Measurements from ENCODE around the gene TASP1. TPM values are rescaled to one million over a fixed set of nuclear protein-coding genes. Genes with fewer than 3 reads are reported as not detected.

Gene TASP1
- total RNA-seq, 1 experiment from 2014 or later: 8.9 TPM

DNA sequence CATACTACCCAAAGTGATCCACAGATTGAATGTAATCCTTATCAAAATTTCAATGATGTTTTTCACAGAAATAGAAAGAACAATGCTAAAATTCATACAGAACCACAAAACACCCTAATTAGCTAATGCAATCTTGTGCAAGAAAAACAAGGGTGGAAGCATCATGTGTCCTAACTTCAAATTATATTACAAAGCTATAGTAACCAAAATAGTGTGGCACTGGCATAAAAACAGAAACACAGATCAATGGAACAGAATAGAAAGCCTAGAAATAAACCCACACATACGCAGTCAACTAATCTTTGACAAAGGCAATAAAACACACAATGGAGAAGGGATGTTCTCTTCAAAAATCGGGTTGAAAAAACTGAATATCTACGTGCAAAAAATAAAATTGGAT lies 131.1 kb downstream of the TASP1 start:
- TF ChIP-seq REST (IDR thresholded peaks at IDR 0.05; ENCODE audit: insufficient read depth in 1 of 2, low read depth in 2 of 2, low read length in 1 of 2) (no peak), POLR2AphosphoS5 (IDR thresholded peaks at IDR 0.05; ENCODE audit: low read depth, low read length) (no peak)
- ATAC-seq (no peak), DNase-seq (ENCODE audit: low read depth, low spot score) (no peak)
- Histone ChIP-seq H3K4me1 (ENCODE audit: control insufficient read depth, insufficient read depth, low read length) (no peaks in the 10 kb centered on the region), H3K9me3 (ENCODE audit: control insufficient read depth, insufficient read depth, low read depth, low read length) (0 out of 2 replicates have a peak, but pooled peaks cover 5% of the 10 kb centered on the region), H3K4me3 (ENCODE audit: low read depth in 2 of 2, low read length in 2 of 2) (no peak overlapping the region), H3K36me3 (ENCODE audit: control insufficient read depth, insufficient read depth, low read length) (no peaks in the 10 kb centered on the region), H3K27me3 (ENCODE audit: control insufficient read depth, insufficient read depth, low read length) (no peaks in the 10 kb centered on the region), H3K27ac (ENCODE audit: low read length) (no peak overlapping the region)
- intact Hi-C loops (cut with micrococcal nuclease; ENCODE audit: unreplicated experiment) (no loop called here), in situ Hi-C loops (cut with HindIII; ENCODE audit: low pct_unique_long_range_greater_than_20kb, low sequenced_read_pairs) (no loop called here)
- POLR2A ChIA-PET: no interaction called here
- BruUV-seq (replicated peaks): no TSS peak
- CTCF ChIA-PET: no interaction called here

- H3K9me3 ChIP-seq (ENCODE audit: control insufficient read depth, insufficient read depth, low read depth, low read length): peaks cover 10% of the 10 kb centered on the region; the same call in 1 of the 2 replicates
- ATAC-seq (no peak), DNase-seq (ENCODE audit: low read depth, low spot score) (no peak)
- H3K36me3 ChIP-seq (ENCODE audit: control insufficient read depth, insufficient read depth, low read length): no peaks in the 10 kb centered on the region
- in situ Hi-C loops (cut with HindIII; ENCODE audit: low pct_unique_long_range_greater_than_20kb, low sequenced_read_pairs): no loop called here
- intact Hi-C loops (cut with micrococcal nuclease; ENCODE audit: unreplicated experiment): no loop called here
- TF ChIP-seq TCF7L2 (IDR thresholded peaks at IDR 0.05; ENCODE audit: low read depth, low read length) (no peak), REST (IDR thresholded peaks at IDR 0.05; ENCODE audit: insufficient read depth in 1 of 2, low read depth in 2 of 2, low read length in 1 of 2) (no peak), SIN3A (IDR thresholded peaks at IDR 0.05; ENCODE audit: borderline replicate concordance, insufficient read depth, low read depth, low read length) (no peak), CTCF (IDR thresholded peaks at IDR 0.05) (no peak), POLR2AphosphoS5 (IDR thresholded peaks at IDR 0.05; ENCODE audit: low read depth, low read length) (no peak)
- no peaks in the 10 kb centered on the region for H3K27me3 ChIP-seq (ENCODE audit: control insufficient read depth, insufficient read depth, low read length)
- no peaks in the 10 kb centered on the region for H3K4me1 ChIP-seq (ENCODE audit: control insufficient read depth, insufficient read depth, low read length)
- ChIA-PET POLR2A (interaction anchor here (0.6 kb wide), 1 partner anchor 45 kb away, joined by 4 read pairs; no protein-coding TSS in a partner anchor), CTCF (no interaction called here)
- no peak overlapping the region for H3K27ac ChIP-seq (ENCODE audit: low read length)
- BruUV-seq (replicated peaks): no TSS peak
- H3K4me3 ChIP-seq (ENCODE audit: low read depth in 2 of 2, low read length in 2 of 2): no peak overlapping the region
These were observed 137.2 kb downstream of the TASP1 start for GRCh38 chr20:13501500-13501899.

Measured in Panc1 (cell line).